ENCODE results near the gene C14orf180. TPM values are rescaled to one million over a fixed set of nuclear protein-coding genes. Genes with fewer than 3 reads are reported as not detected.

Gene C14orf180
- total RNA-seq, 1 experiment from 2014 or later: not detected

GRCh38 chr14:104547998-104548700, 31.4 kb upstream of the C14orf180 start (continued):
- TF ChIP-seq USF2 (CRISPR knock-in tag; IDR thresholded peaks at IDR 0.05) (no peak), STAT6 (CRISPR knock-in tag; conservative IDR thresholded peaks at IDR 0.05; ENCODE audit: low read depth) (no peak), RELA (CRISPR knock-in tag; IDR thresholded peaks at IDR 0.05; ENCODE audit: borderline replicate concordance) (no peak), USF1 (CRISPR knock-in tag; IDR thresholded peaks at IDR 0.05) (no peak), ATF1 (CRISPR knock-in tag; IDR thresholded peaks at IDR 0.05) (no peak), SP1 (CRISPR knock-in tag; conservative IDR thresholded peaks at IDR 0.05) (no peak)

- TF ChIP-seq AR (CRISPR knock-in tag; IDR thresholded peaks at IDR 0.05): no peak
- TF ChIP-seq ZNF263 (CRISPR knock-in tag; IDR thresholded peaks at IDR 0.05; ENCODE audit: low read depth): no peak
- no peak for ATAC-seq
- no peak overlapping the region for H3K27ac Mint-ChIP-seq
- H3K4me3 Mint-ChIP-seq: no peak overlapping the region
- ChIA-PET CTCF (no interaction called here), POLR2A (no interaction called here)
- peaks cover 6% of the 10 kb centered on the region for H3K4me1 Mint-ChIP-seq
- no peaks in the 10 kb centered on the region for H3K36me3 Mint-ChIP-seq
- DNase-seq (ENCODE audit: low spot score): no peak
- no peaks in the 10 kb centered on the region for H3K27me3 Mint-ChIP-seq (ENCODE audit: low read depth)
- H3K9me3 Mint-ChIP-seq: peaks cover 7% of the 10 kb centered on the region; the same call in 1 of the 2 replicates
Measured at GRCh38 chr14:104548802-104549535, 30.6 kb upstream of the C14orf180 start.

- H3K9me3 Mint-ChIP-seq: peaks cover 7% of the 10 kb centered on the region; the same call in 1 of the 2 replicates
- H3K36me3 Mint-ChIP-seq: no peaks in the 10 kb centered on the region
- ChIA-PET POLR2A (no interaction called here), CTCF (no interaction called here)
- H3K27ac Mint-ChIP-seq: no peak overlapping the region
- peaks cover 6% of the 10 kb centered on the region for H3K4me1 Mint-ChIP-seq
- TF ChIP-seq ZNF423 (CRISPR knock-in tag; IDR thresholded peaks at IDR 0.05) (no peak), FOXP4 (CRISPR knock-in tag; IDR thresholded peaks at IDR 0.05) (no peak), NFE2L1 (CRISPR knock-in tag; IDR thresholded peaks at IDR 0.05) (no peak), GTF2I (CRISPR knock-in tag; conservative IDR thresholded peaks at IDR 0.05) (peak; percentile 96), ATF1 (CRISPR knock-in tag; IDR thresholded peaks at IDR 0.05) (no peak), USF2 (CRISPR knock-in tag; IDR thresholded peaks at IDR 0.05) (no peak), TCF7 (CRISPR knock-in tag; IDR thresholded peaks at IDR 0.05; ENCODE audit: low read depth) (no peak)
- DNase-seq (ENCODE audit: low spot score): no peak
- ATAC-seq: no peak
- H3K27me3 Mint-ChIP-seq (ENCODE audit: low read depth): no peaks in the 10 kb centered on the region
- H3K4me3 Mint-ChIP-seq: no peak overlapping the region
Measured at GRCh38 chr14:104549536-104550339, 29.8 kb upstream of the C14orf180 start.
